H1 (cell line): ENCODE results near the gene RAVER2. TPM values are rescaled to one million over a fixed set of nuclear protein-coding genes. Genes with fewer than 3 reads are reported as not detected.

ENCODE experiments used
- CHD7 ChIP-seq: fragments of 300-600 bp; sonication (generic); IDR thresholded peaks from 2 replicates; pipeline ENCODE4 v1.7.1; 2012; ENCODE audit warnings: low read length, moderate library complexity, mild to moderate bottlenecking, inconsistent platforms; ENCODE audit not compliant: insufficient replicate concordance
- CTBP2 ChIP-seq: IDR thresholded peaks from 2 replicates; pipeline ENCODE4 v1.7.0; 2011; ENCODE audit warnings: borderline replicate concordance, mild to moderate bottlenecking, moderate library complexity, mixed read lengths, low read length; ENCODE audit not compliant: insufficient read depth, insufficient read length
- HDAC2 ChIP-seq, 2 experiments: fragments of 300-600 bp in 1 of 2; sonication (generic) in 1 of 2; IDR thresholded peaks; 2 replicates each; pipeline ENCODE4 v1.6.1; 2011 to 2012; ENCODE audit warnings: low read depth in 2 of 2, low read length in 2 of 2, mild to moderate bottlenecking in 2 of 2, moderate library complexity in 2 of 2, borderline replicate concordance in 1 of 2, inconsistent platforms in 1 of 2
- JUND ChIP-seq: IDR thresholded peaks from 2 replicates; pipeline ENCODE4 v1.6.1; 2011; ENCODE audit warnings: mild to moderate bottlenecking, improper control_type of control experiment, low read length
- KDM1A ChIP-seq: fragments of 200-600, 300-600 bp; sonication (generic); IDR thresholded peaks from 2 replicates; pipeline ENCODE4 v1.7.1; 2016; ENCODE audit warnings: mild to moderate bottlenecking, low read length, borderline replicate concordance
- KDM4A ChIP-seq: IDR thresholded peaks from one replicate; pipeline ENCODE4 v1.7.1; 2012; ENCODE audit warnings: low read depth, mild to moderate bottlenecking, moderate library complexity, low read length, inconsistent platforms; ENCODE audit not compliant: severe bottlenecking
- KDM5A ChIP-seq: fragments of 200-600 bp; IDR thresholded peaks from 2 replicates; pipeline ENCODE4 v1.7.1; 2012; ENCODE audit warnings: mild to moderate bottlenecking, low read length, inconsistent platforms, mixed read lengths
- TAF1 ChIP-seq: IDR thresholded peaks from 2 replicates; pipeline ENCODE4 v1.6.1; 2011; ENCODE audit warnings: mild to moderate bottlenecking, low read depth, low read length
- TAF7 ChIP-seq: optimal IDR thresholded peaks from 2 replicates; pipeline ENCODE3; 2011; ENCODE audit warnings: low read depth, mild to moderate bottlenecking, inconsistent platforms, low read length, moderate library complexity, borderline replicate concordance
- TCF12 ChIP-seq: IDR thresholded peaks from 2 replicates; pipeline ENCODE4 v1.6.1; 2011; ENCODE audit warnings: low read depth, mild to moderate bottlenecking, low read length
- polyA plus RNA-seq, 7 experiments: library from polyadenylated mRNA; depleted of rRNA in 3 of 7; stranded (reverse) in 5 of 7; unstranded in 2 of 7; fragments of >200 nt in 5 of 7; fragments of 200-250 nt in 2 of 7; gene quantifications; 1 replicate in 5 of 7; 2 replicates in 1 of 7; 4 replicates in 1 of 7; pipeline versions ENCODE4 v1.2.1 to v1.2.3, GENCODE V29; 2011 to 2013; ENCODE audit warnings: missing spikeins in 2 of 7, mixed read lengths in 2 of 7
- total RNA-seq: library from RNA; stranded (reverse); fragmentation: NEBNext Ultra II Directional; extraction: Animal tissue kit (Norgen Biotek cat#: 25700); gene quantifications from 2 replicates; pipeline ENCODE4 v1.2.1, GENCODE V29; 2021

Gene RAVER2
- total and polyA plus RNA-seq, 2 of the 8 experiments (the other 6 are each of a cell fraction or from before 2014, with no cell fraction given), result 10.5 to 19.5 TPM

GRCh38 chr1:64873576-64873975 is 128.7 kb downstream of the RAVER2 start (continued):
- TF ChIP-seq CHD7 (no peak), CTBP2 (no peak), TCF12 (no peak), JUND (no peak), HDAC2 (IDR thresholded peaks at IDR 0.05; ENCODE audit: borderline replicate concordance in 1 of 2, low read depth in 2 of 2, low read length in 2 of 2) (no peak), KDM5A (no peak), TAF1 (no peak), KDM4A (no peak), TAF7 (no peak), KDM1A (no peak)
